Activated naive CD8-positive, alpha-beta T cell (primary cell): ENCODE results near the gene ADPRM.
"Not testable (repeated sequence)": the region's sequence is repeated elsewhere in the genome, so short reads cannot be mapped to it uniquely, and the experiment has no call there.

Experiments
- H3K27ac Mint-ChIP-seq: one replicate; pipeline ENCODE4 v1.8.0; 2021; ENCODE audit warnings: mixed read lengths
- H3K27me3 Mint-ChIP-seq: one replicate; pipeline ENCODE4 v1.8.0; 2021; ENCODE audit warnings: mixed read lengths
- H3K36me3 Mint-ChIP-seq: one replicate; pipeline ENCODE4 v1.8.0; 2021; ENCODE audit warnings: mixed read lengths
- H3K4me1 Mint-ChIP-seq: one replicate; pipeline ENCODE4 v1.8.0; 2021; ENCODE audit warnings: low read depth, mixed read lengths
- H3K4me3 Mint-ChIP-seq: one replicate; pipeline ENCODE4 v1.8.0; 2021; ENCODE audit warnings: mild to moderate bottlenecking, mixed read lengths
- H3K9me3 Mint-ChIP-seq: one replicate; pipeline ENCODE4 v1.8.0; 2021; ENCODE audit warnings: low read depth, mixed read lengths

Gene ADPRM

DNA sequence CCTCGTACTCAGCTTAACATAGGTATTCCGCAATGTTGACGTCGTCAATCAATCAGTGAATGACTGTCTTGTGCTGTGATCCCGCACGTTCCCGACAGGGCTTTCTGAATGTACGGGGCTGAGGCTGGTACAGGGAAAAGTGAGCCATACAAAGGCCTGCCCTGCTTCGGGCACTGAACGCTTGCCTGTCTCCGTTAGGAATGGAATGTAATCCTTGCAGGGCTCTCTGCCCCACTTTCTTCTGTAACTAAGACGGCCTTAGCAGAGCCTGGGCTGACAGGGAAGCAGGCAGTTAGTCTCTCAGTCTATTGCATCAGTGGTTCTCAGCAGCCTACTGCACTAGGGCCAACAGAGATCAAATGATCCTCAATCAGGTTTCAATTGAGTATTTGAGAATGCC lies 24.1 kb upstream of the ADPRM start:
- Mint-ChIP-seq H3K4me3 (no peak overlapping the region), H3K36me3 (no peaks in the 10 kb centered on the region), H3K27me3 (no peaks in the 10 kb centered on the region), H3K9me3 (no peaks in the 10 kb centered on the region), H3K27ac (no peak overlapping the region), H3K4me1 (no peaks in the 10 kb centered on the region)

DNA sequence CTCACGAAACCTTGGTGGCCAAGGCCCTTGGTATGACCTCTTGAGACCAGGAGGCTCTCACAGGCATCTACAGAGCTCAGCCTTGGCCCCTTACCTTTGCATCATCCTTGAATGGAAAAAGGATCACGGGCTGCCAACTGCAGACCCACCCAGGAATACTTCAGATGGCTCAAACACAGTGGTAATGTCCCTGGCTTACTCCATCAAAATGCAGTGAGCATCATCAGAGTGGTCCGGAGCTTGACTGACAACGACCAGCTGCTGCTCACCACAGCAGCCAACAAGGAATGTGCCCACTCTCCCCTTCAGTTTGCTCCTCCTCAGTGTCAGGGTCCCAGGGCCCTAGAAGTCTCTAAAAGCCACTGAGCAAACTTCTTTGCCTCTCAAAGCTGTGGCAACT lies 22.7 kb upstream of the ADPRM start:
- no peaks in the 10 kb centered on the region for H3K27me3 Mint-ChIP-seq

DNA sequence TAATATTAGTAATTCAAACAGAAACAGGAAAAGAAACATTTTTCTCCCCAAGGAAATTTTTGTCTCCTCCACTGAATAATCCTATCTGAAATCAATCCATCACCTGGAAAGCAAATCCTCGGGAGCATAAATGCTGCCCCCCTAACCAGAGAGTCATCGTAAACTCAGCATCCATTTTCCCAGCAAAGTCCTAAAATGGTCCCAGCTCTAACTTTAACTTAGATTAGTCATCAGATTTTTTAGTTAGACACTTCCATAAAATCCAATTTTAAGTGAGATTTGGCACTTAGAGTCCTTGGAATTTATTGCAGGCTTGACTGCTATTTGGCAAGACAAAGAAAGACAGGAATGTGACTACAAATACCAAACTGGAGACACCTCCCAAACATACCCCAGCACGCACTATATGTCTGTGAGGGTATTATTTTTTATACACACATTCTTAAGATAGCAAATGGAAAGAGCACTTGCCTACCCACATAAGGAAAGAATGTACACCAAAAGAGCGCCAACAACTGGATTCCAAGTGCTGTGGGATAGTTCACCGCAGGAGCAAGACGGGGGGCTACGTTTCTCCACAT lies 15.4 kb upstream of the ADPRM start:
- Mint-ChIP-seq H3K27ac (no peak overlapping the region), H3K4me3 (no peak overlapping the region), H3K4me1 (peaks cover 4% of the 10 kb centered on the region), H3K9me3 (no peaks in the 10 kb centered on the region), H3K36me3 (peaks cover 15% of the 10 kb centered on the region), H3K27me3 (no peaks in the 10 kb centered on the region)

More for the DNA sequence above, 22.7 kb upstream of the ADPRM start:
- H3K4me1 Mint-ChIP-seq, result no peaks in the 10 kb centered on the region
- H3K9me3 Mint-ChIP-seq, result no peaks in the 10 kb centered on the region
- H3K36me3 Mint-ChIP-seq, result no peaks in the 10 kb centered on the region
- no peak overlapping the region for H3K4me3 Mint-ChIP-seq
- H3K27ac Mint-ChIP-seq, result no peak overlapping the region

DNA sequence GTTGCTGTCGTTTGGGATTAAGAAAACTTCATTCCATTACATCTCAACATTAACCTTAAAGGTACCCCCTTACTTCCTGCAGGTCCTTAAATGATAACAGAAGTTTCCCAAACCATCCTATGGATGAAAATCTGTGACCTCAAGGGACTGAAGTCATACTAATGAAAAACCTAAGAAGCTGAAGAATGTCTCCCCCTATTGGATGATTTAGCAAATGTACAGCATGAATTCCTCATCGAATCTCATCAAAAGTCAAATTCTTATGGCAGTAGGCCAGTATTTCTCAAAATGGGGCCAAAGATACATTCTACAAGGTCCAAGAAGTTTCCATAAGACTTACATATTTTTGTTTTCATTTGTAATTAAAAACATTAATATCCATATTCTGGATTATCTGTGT lies 13.5 kb upstream of the ADPRM start:
- H3K36me3 Mint-ChIP-seq, result peaks cover 15% of the 10 kb centered on the region
- no peak overlapping the region for H3K4me3 Mint-ChIP-seq
- H3K27ac Mint-ChIP-seq, result no peak overlapping the region
- peaks cover 11% of the 10 kb centered on the region for H3K4me1 Mint-ChIP-seq
- H3K27me3 Mint-ChIP-seq, result no peaks in the 10 kb centered on the region
- H3K9me3 Mint-ChIP-seq, result no peaks in the 10 kb centered on the region

DNA sequence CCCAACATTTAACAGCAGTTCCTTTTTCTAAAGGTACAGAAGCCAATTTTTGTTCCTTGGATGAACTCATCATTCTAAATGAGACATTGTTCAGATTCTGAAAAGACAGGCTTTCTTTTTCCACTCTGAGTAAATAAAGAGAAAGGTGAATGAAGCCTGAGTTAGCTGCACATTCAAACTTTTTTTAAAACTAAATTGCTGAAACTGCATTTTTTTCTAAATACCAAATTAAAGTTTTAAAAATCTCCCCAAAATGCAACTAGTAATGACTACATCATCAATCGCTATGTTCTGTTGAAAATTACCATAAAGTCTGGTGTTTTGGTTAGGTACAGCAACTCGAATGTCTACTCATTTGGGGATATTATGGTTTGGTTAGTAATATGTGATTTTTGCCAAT lies 9.9 kb upstream of the ADPRM start:
- no peaks in the 10 kb centered on the region for H3K9me3 Mint-ChIP-seq
- H3K36me3 Mint-ChIP-seq, result peaks cover 23% of the 10 kb centered on the region
- H3K4me1 Mint-ChIP-seq, result peaks cover 34% of the 10 kb centered on the region
- H3K27me3 Mint-ChIP-seq, result no peaks in the 10 kb centered on the region
- no peak overlapping the region for H3K27ac Mint-ChIP-seq
- no peak overlapping the region for H3K4me3 Mint-ChIP-seq

DNA sequence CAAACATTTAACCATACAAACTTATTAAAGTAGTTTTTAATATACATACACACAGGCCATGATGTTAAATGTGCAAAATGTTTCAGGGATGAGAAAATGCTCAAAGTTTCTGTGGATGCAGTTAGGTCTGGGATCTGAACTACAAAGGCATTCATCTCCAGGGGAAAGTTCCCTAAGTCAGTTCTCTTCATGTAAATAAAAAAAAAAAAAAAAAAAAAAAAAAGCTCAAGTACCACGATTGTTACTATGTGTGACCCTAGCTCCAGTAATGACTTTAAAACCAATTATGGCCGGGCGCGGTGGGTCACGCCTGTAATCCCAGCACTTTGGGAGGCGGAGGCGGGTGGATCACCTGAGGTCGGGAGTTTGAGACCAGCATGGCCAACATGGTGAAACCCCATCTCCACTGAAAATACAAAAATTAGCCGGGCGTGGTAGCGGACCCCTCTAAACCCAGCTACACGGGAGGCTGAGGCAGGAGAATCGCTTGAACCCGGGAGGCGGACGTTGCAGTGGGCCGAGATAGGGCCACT lies 1.5 kb upstream of the ADPRM start:
- not testable (repeated sequence) for H3K9me3 Mint-ChIP-seq, H3K27ac Mint-ChIP-seq, H3K27me3 Mint-ChIP-seq
- peaks cover 19% of the 10 kb centered on the region for H3K36me3 Mint-ChIP-seq
- H3K4me3 Mint-ChIP-seq, result peak overlapping the region; percentile 98
- H3K4me1 Mint-ChIP-seq, result peaks cover 53% of the 10 kb centered on the region

DNA sequence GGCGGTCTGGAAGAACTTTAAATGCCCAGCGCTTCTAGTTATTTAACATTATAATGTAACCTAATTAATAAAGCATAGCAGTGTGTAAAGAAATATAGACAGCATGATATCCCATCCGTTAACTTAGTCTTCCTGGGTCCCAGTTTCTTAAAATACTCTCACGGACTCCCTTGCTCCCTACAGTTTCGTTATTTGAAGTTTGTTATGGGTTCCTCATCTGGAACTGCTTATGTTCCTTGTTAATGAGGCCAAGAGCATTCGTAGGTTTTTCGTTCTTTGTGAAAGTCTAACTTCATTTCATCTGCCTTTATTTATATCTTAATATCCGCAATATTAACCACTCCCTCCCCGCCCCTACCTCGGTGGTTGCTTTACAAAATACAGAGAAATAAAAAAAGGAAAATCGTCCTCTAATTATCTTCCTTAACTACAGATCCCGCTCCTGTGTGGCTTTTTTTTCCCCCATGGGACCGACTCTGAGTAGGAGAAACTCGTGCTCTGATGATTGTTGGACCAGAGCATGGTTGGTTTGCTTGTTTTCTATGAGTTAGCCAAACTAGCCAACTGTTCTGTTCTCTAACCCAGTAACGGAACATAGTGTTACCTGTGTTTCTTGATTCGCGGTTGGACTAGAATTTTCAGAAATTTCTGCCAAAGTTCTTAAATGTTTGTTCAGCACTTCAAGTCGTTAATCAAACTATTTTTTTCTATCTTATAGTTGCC lies 863 bp downstream of the ADPRM start:
- no peaks in the 10 kb centered on the region for H3K27me3 Mint-ChIP-seq
- H3K9me3 Mint-ChIP-seq, result no peaks in the 10 kb centered on the region
- H3K27ac Mint-ChIP-seq, result peak overlapping the region; percentile 95
- peak overlapping the region; percentile 98 for H3K4me3 Mint-ChIP-seq
- peaks cover 65% of the 10 kb centered on the region for H3K4me1 Mint-ChIP-seq
- peaks cover 19% of the 10 kb centered on the region for H3K36me3 Mint-ChIP-seq

DNA sequence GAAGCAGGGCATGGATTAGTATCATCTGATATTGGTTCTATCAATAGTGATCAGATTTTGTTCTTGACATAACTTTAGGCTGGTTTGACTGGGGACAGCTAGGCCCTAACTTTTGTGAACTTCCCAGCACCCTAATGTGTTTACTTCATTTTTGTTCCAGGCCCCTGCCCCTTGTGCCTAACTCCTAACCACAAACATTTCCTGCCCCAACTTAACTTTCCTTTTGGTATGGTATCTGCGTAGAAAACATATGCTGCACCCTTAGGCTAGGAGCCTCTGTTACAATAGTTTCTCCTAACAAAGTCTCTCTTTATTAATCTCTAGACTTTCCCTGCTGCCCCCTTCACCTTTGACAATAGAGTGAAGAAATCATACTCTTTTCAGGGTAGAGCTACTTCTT lies 2.5 kb downstream of the ADPRM start:
- Mint-ChIP-seq H3K4me3 (peak overlapping the region; percentile 85), H3K9me3 (no peaks in the 10 kb centered on the region), H3K4me1 (peaks cover 69% of the 10 kb centered on the region), H3K27me3 (no peaks in the 10 kb centered on the region), H3K36me3 (peaks cover 11% of the 10 kb centered on the region), H3K27ac (peak overlapping the region; percentile 97)

DNA sequence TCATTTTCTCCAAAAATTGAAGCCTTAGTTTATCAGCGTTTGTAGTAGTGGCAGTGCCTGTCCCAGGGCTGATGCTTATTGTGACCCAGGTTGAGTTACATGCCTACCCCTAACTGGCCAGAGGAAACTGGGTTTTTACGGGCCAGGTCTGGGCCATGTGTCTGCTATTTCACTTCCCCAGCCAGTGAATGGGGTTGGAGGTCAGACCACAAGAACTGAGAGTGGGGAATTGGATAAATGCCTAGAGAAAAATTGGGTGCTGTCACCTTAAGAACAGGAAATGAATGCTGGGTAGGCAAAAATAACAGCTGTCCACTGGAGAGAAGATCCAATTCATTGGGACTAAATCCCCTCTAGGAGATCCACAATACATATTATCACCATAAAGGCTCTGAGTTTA lies 5.2 kb downstream of the ADPRM start:
- H3K4me3 Mint-ChIP-seq, result peak overlapping the region; percentile 64

DNA sequence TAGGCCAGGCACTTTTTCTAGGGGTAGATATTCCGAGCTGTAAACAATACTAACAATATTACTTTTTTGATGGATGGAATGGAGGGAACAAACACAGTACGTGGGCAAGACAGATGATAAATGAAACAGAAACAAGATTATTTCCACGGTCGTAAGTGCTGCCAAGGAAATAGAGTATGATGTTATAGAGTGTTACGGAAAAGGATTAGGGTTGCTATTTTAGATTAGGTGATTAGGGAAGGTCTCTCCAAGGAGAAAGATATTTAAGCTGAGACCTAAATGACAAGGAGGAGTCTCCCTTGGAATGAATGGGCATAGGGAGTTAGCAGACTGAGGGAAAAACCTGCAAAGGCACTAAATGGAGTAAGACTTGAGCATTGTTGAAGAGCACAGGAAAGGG lies 8.3 kb downstream of the ADPRM start:
- Mint-ChIP-seq H3K27me3 (no peaks in the 10 kb centered on the region), H3K9me3 (no peaks in the 10 kb centered on the region), H3K36me3 (peaks cover 11% of the 10 kb centered on the region), H3K4me3 (no peak overlapping the region), H3K4me1 (peaks cover 70% of the 10 kb centered on the region), H3K27ac (peak overlapping the region; percentile 82)

More for the DNA sequence above, 5.2 kb downstream of the ADPRM start:
- no peaks in the 10 kb centered on the region for H3K27me3 Mint-ChIP-seq
- peaks cover 73% of the 10 kb centered on the region for H3K4me1 Mint-ChIP-seq
- H3K36me3 Mint-ChIP-seq, result peaks cover 10% of the 10 kb centered on the region
- peak overlapping the region; percentile 82 for H3K27ac Mint-ChIP-seq
- no peaks in the 10 kb centered on the region for H3K9me3 Mint-ChIP-seq

DNA sequence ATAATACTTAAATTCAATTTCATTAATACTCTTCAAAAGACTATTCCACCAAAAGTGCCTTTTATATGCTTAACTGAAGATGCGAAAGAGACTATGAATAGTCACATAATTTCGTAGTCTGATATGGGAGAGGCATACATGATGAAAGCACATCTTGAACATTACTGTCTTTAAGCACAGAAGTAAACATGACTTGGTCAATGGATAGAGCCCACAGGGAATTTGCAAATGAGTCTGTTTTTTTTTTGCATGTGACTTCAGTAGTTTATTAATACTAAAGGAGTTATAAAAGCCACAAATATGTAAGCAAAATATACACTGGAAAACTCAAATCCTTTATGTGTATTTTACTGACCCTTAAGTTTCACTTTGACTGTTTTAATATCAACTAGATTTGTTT lies 15.9 kb downstream of the ADPRM start:
- Mint-ChIP-seq H3K4me3 (no peak overlapping the region), H3K27me3 (no peaks in the 10 kb centered on the region), H3K9me3 (no peaks in the 10 kb centered on the region), H3K4me1 (peaks cover 18% of the 10 kb centered on the region), H3K27ac (peak overlapping the region; percentile 22), H3K36me3 (peaks cover 18% of the 10 kb centered on the region)

DNA sequence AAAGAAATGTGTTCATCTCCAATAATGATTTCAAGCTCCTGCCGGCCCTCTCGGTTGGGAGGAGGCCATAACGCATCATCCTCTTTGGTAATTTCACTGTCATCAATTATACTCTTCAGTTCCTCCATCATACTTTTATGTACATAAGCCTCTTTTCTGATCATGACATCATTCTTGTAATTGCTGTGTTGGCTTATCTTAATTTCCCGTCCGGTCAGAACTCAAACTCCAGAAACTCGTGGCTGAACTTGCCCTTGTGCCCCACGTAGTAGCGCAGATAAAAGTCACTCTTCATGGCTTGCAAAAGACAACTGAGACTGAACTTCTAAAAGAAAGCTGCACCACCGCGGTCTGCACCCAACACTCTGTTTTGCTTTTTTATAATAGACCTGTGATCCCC lies 18.8 kb downstream of the ADPRM start:
- peak overlapping the region; percentile 79 for H3K27ac Mint-ChIP-seq

DNA sequence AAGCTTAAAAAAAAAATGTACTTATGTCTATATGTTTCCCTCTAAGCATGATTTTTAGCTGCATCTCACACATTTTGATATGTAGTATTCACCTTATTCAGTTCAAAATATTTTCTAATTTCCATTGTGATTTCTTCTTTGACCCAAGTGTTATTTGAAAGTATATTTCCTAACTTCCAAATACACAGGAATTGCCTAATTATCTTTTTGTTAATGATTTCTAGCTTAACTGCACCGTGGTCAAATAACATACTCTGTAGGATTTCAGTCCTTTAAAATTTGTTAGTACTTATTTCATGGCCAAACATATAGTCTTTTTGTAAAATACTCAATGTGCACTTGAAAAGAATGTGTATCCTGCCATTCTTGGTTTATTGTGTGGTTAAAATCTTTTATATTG lies 21.2 kb downstream of the ADPRM start:
- Mint-ChIP-seq H3K4me3 (no peak overlapping the region), H3K4me1 (peaks cover 9% of the 10 kb centered on the region), H3K27ac (peak overlapping the region; percentile 81), H3K9me3 (no peaks in the 10 kb centered on the region), H3K36me3 (peaks cover 12% of the 10 kb centered on the region), H3K27me3 (no peaks in the 10 kb centered on the region)

More for the DNA sequence above, 18.8 kb downstream of the ADPRM start:
- peaks cover 14% of the 10 kb centered on the region for H3K36me3 Mint-ChIP-seq
- H3K4me3 Mint-ChIP-seq, result no peak overlapping the region
- H3K9me3 Mint-ChIP-seq, result no peaks in the 10 kb centered on the region
- no peaks in the 10 kb centered on the region for H3K27me3 Mint-ChIP-seq
- peaks cover 9% of the 10 kb centered on the region for H3K4me1 Mint-ChIP-seq

DNA sequence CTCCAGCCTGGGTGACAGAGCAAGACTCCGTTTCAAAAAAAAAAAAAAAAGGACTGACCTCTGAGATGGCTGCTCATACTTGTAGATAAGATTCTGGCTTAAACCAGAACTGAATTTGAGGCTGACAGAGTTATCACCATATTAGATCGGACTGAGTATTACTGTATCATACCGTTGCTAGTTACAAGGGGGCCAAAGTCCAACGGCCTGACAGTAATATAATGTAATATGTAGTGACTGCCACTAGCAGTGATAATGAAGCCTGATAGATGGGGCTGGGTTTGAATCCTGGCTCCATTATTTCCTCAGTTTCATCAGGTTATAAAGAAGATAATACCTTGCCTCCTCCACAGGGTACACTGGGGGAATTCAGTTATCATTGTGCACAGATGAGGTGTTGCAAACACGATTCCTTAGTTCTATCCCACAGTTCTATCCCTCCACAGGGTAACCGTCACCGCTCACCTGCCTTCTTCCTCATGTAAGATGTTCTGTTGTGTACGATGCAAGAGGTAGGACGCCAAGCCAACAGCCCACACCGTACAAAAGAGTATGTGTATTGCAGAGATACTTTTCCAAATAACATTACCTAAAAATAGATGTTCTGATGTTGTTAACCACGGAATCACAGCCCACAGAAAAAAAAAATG lies 27.3 kb downstream of the ADPRM start:
- Mint-ChIP-seq H3K36me3 (no peaks in the 10 kb centered on the region), H3K27me3 (no peaks in the 10 kb centered on the region), H3K4me1 (peaks cover 17% of the 10 kb centered on the region), H3K27ac (peak overlapping the region; percentile 65), H3K9me3 (no peaks in the 10 kb centered on the region), H3K4me3 (no peak overlapping the region)

DNA sequence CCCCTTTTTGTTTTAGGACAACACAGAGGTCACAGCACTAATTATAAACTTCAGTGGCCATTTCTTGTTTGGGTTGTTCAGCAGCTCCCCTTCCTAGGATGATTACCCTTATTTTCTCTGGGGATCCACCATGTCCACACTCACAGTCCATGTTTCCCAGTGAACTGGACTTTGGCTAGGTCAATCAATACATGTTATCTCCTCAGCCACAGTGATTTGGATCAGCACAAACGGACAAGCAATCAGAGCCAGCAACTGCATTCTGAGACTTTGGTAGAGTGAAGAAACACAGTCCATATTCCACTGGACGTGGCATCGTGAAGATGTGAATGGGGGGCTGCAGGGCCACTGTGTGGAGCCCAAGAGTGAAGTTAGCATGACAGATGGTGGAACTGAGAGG lies 27.9 kb downstream of the ADPRM start:
- H3K27ac Mint-ChIP-seq, result peak overlapping the region; percentile 65
- H3K4me1 Mint-ChIP-seq, result peaks cover 19% of the 10 kb centered on the region
- no peaks in the 10 kb centered on the region for H3K27me3 Mint-ChIP-seq
- H3K36me3 Mint-ChIP-seq, result no peaks in the 10 kb centered on the region
- H3K9me3 Mint-ChIP-seq, result no peaks in the 10 kb centered on the region
- H3K4me3 Mint-ChIP-seq, result no peak overlapping the region
